SK-N-SH treated with all-trans-retinoic acid at 6 μM for 48 hours (cell line): Measurements from ENCODE around the gene ITGB3BP.

Source experiments
- ATAC-seq: fragments of 200-7000 bp; cut with Tn5 transposase; 3 replicates; pipeline ENCODE4 v1.9.1; 2020; ENCODE audit warnings: mild to moderate bottlenecking, moderate library complexity
- ARNTL ChIP-seq: fragments of 450-650 bp; formaldehyde crosslinking; IDR thresholded peaks from 2 replicates; pipeline ENCODE4 v1.5.0; 2020; ENCODE audit warnings: low read depth, mild to moderate bottlenecking, moderate library complexity, borderline replicate concordance
- BACH2 ChIP-seq: fragments of 250-450 bp; sonication (Bioruptor Pico); IDR thresholded peaks from 2 replicates; pipeline ENCODE4 v1.9.0; 2021; ENCODE audit warnings: mild to moderate bottlenecking, borderline replicate concordance
- ESRRG ChIP-seq: fragments of 250-450 bp; sonication (Bioruptor Pico); IDR thresholded peaks from 2 replicates; pipeline ENCODE4 v1.6.1; 2021; ENCODE audit warnings: mild to moderate bottlenecking
- ISL1 ChIP-seq: fragments of 250-450 bp; sonication (Bioruptor Pico); IDR thresholded peaks from 2 replicates; pipeline ENCODE4 v2.1.2; 2022; ENCODE audit warnings: mild to moderate bottlenecking, moderate library complexity
- OSR1 ChIP-seq: fragments of 250-450 bp; sonication (Bioruptor Pico); IDR thresholded peaks from 2 replicates; pipeline ENCODE4 v1.8.0; 2022; ENCODE audit warnings: moderate library complexity, mild to moderate bottlenecking, inconsistent platforms
- PPARA ChIP-seq: fragments of 250-450 bp; sonication (Bioruptor Pico); IDR thresholded peaks from 2 replicates; pipeline ENCODE4 v1.5.0; 2020; ENCODE audit warnings: mild to moderate bottlenecking, borderline replicate concordance
- SNAI2 ChIP-seq: fragments of 250-450 bp; sonication (Bioruptor Pico); IDR thresholded peaks from 2 replicates; pipeline ENCODE4 v1.5.0; 2020; ENCODE audit warnings: mild to moderate bottlenecking, moderate library complexity
- TCF4 ChIP-seq: fragments of 250-450 bp; sonication (Bioruptor Pico); IDR thresholded peaks from 2 replicates; pipeline ENCODE4 v1.8.0; 2021; ENCODE audit warnings: mild to moderate bottlenecking, moderate library complexity, borderline replicate concordance
- TOX ChIP-seq: fragments of 250-450 bp; sonication (Bioruptor Pico); IDR thresholded peaks from 2 replicates; pipeline ENCODE4 v1.8.0; 2021; ENCODE audit warnings: mild to moderate bottlenecking, moderate library complexity, borderline replicate concordance
- ZFP3 ChIP-seq: fragments of 250-450 bp; sonication (Bioruptor Pico); IDR thresholded peaks from 2 replicates; pipeline ENCODE4 v1.5.0; 2020; ENCODE audit warnings: mild to moderate bottlenecking, moderate library complexity
- ZFP30 ChIP-seq: fragments of 450-650 bp; formaldehyde crosslinking; IDR thresholded peaks from 2 replicates; pipeline ENCODE4 v1.5.0; 2022; ENCODE audit warnings: mild to moderate bottlenecking, moderate library complexity
- ZNF565 ChIP-seq: fragments of 450-650 bp; formaldehyde crosslinking; conservative IDR thresholded peaks from 2 replicates; pipeline ENCODE4 v1.5.0; 2020; ENCODE audit warnings: low read depth, mild to moderate bottlenecking, moderate library complexity
- ZNF70 ChIP-seq: fragments of 450-650 bp; formaldehyde crosslinking; IDR thresholded peaks from 2 replicates; pipeline ENCODE4 v1.5.0; 2020; ENCODE audit warnings: mild to moderate bottlenecking, moderate library complexity
- ZNF8 ChIP-seq: fragments of 450-650 bp; formaldehyde crosslinking; IDR thresholded peaks from 2 replicates; pipeline ENCODE4 v1.5.0; 2020; ENCODE audit warnings: mild to moderate bottlenecking, moderate library complexity
- TF ChIP-seq, protein P1 (sequence below): fragments of 250-450 bp; sonication (Bioruptor Pico); IDR thresholded peaks from 2 replicates; pipeline ENCODE4 v1.5.1; 2021; ENCODE audit warnings: mild to moderate bottlenecking, moderate library complexity
- TF ChIP-seq, protein P2 (sequence below): fragments of 250-450 bp; sonication (Bioruptor Pico); IDR thresholded peaks from 2 replicates; pipeline ENCODE4 v1.5.0; 2020; ENCODE audit warnings: mild to moderate bottlenecking, moderate library complexity
- TF ChIP-seq, protein P3 (sequence below): fragments of 250-450 bp; sonication (Bioruptor Pico); IDR thresholded peaks from 2 replicates; pipeline ENCODE4 v1.5.1; 2020; ENCODE audit warnings: low read depth, mild to moderate bottlenecking, moderate library complexity
- TF ChIP-seq, protein P4 (sequence below): fragments of 250-450 bp; sonication (Bioruptor Pico); IDR thresholded peaks from 2 replicates; pipeline ENCODE4 v1.8.0; 2021; ENCODE audit warnings: low read depth, mild to moderate bottlenecking, moderate library complexity, borderline replicate concordance

The ITGB3BP gene

DNA sequence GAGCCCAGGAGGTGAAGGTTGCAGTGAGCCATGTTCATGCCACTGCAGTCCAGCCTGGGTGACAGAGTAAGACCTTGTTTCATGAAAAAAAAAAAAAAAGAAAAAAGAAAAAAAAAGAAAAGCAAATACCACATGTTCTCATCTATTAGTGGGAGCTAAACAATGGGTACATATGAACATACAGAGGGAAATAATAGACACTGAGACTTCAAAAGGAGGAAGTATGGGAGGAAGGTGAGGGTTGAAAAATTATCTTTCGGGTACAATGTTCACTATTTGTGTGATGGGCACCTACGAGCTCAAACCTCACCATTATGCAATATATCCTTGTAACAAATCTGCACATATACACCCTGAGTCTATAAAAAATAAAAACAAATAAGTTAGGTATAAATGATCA lies 6.4 kb downstream of the ITGB3BP start:
- TF ChIP-seq, protein P1, sequence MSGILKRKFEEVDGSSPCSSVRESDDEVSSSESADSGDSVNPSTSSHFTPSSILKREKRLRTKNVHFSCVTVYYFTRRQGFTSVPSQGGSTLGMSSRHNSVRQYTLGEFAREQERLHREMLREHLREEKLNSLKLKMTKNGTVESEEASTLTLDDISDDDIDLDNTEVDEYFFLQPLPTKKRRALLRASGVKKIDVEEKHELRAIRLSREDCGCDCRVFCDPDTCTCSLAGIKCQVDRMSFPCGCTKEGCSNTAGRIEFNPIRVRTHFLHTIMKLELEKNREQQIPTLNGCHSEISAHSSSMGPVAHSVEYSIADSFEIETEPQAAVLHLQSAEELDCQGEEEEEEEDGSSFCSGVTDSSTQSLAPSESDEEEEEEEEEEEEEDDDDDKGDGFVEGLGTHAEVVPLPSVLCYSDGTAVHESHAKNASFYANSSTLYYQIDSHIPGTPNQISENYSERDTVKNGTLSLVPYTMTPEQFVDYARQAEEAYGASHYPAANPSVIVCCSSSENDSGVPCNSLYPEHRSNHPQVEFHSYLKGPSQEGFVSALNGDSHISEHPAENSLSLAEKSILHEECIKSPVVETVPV: no peak
- no peak for TF ChIP-seq TOX (CRISPR knock-in tag)
- no peak for TF ChIP-seq SNAI2 (CRISPR knock-in tag)
- no peak for TF ChIP-seq OSR1 (CRISPR knock-in tag)
- no peak for TF ChIP-seq ZNF565 (CRISPR knock-in tag)
- no peak for TF ChIP-seq TCF4
- no peak for TF ChIP-seq ESRRG
- no peak for TF ChIP-seq ZNF70 (CRISPR knock-in tag)
- TF ChIP-seq ISL1 (CRISPR knock-in tag): no peak
- no peak for TF ChIP-seq PPARA (CRISPR knock-in tag)
- TF ChIP-seq ZNF8 (CRISPR knock-in tag): no peak
- no peak for TF ChIP-seq ARNTL (CRISPR knock-in tag)
- TF ChIP-seq, protein P2, sequence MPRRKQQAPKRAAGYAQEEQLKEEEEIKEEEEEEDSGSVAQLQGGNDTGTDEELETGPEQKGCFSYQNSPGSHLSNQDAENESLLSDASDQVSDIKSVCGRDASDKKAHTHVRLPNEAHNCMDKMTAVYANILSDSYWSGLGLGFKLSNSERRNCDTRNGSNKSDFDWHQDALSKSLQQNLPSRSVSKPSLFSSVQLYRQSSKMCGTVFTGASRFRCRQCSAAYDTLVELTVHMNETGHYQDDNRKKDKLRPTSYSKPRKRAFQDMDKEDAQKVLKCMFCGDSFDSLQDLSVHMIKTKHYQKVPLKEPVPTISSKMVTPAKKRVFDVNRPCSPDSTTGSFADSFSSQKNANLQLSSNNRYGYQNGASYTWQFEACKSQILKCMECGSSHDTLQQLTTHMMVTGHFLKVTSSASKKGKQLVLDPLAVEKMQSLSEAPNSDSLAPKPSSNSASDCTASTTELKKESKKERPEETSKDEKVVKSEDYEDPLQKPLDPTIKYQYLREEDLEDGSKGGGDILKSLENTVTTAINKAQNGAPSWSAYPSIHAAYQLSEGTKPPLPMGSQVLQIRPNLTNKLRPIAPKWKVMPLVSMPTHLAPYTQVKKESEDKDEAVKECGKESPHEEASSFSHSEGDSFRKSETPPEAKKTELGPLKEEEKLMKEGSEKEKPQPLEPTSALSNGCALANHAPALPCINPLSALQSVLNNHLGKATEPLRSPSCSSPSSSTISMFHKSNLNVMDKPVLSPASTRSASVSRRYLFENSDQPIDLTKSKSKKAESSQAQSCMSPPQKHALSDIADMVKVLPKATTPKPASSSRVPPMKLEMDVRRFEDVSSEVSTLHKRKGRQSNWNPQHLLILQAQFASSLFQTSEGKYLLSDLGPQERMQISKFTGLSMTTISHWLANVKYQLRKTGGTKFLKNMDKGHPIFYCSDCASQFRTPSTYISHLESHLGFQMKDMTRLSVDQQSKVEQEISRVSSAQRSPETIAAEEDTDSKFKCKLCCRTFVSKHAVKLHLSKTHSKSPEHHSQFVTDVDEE (CRISPR knock-in tag): no peak
- TF ChIP-seq, protein P3, sequence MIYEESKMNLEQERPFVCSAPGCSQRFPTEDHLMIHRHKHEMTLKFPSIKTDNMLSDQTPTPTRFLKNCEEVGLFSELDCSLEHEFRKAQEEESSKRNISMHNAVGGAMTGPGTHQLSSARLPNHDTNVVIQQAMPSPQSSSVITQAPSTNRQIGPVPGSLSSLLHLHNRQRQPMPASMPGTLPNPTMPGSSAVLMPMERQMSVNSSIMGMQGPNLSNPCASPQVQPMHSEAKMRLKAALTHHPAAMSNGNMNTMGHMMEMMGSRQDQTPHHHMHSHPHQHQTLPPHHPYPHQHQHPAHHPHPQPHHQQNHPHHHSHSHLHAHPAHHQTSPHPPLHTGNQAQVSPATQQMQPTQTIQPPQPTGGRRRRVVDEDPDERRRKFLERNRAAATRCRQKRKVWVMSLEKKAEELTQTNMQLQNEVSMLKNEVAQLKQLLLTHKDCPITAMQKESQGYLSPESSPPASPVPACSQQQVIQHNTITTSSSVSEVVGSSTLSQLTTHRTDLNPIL (CRISPR knock-in tag): no peak
- no peak for TF ChIP-seq ZFP3 (CRISPR knock-in tag)
- TF ChIP-seq ZFP30 (CRISPR knock-in tag): no peak
- TF ChIP-seq, all 23 proteins: peak for 0

DNA sequence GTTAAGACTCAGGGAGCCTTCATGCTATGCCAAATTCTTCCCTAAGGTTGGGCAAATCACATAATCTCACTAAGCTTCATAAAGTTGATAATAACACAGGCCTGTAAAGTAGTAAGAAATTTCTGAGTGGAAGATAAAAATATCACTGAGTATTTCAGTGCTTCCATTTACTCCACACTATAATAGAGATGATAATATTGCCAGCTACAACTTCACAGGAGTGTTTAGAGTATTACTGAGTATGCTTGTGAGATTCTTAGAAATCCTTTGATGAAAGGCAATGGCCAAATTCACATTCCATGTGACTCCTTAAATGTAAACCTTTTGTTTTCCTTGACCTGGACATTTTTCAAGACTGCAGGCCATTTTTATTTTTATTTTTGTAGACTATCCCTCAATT lies 10.4 kb downstream of the ITGB3BP start:
- ATAC-seq: no peak
- TF ChIP-seq TOX (CRISPR knock-in tag) (no peak), BACH2 (CRISPR knock-in tag) (no peak), ISL1 (CRISPR knock-in tag) (no peak), ARNTL (CRISPR knock-in tag) (no peak), ZFP3 (CRISPR knock-in tag) (no peak), OSR1 (CRISPR knock-in tag) (no peak), TCF4 (no peak), ZNF565 (CRISPR knock-in tag) (no peak), ZFP30 (CRISPR knock-in tag) (no peak), PPARA (CRISPR knock-in tag) (no peak), ZNF8 (CRISPR knock-in tag) (no peak)
- TF ChIP-seq, protein P3 (CRISPR knock-in tag): no peak
- TF ChIP-seq, protein P4, sequence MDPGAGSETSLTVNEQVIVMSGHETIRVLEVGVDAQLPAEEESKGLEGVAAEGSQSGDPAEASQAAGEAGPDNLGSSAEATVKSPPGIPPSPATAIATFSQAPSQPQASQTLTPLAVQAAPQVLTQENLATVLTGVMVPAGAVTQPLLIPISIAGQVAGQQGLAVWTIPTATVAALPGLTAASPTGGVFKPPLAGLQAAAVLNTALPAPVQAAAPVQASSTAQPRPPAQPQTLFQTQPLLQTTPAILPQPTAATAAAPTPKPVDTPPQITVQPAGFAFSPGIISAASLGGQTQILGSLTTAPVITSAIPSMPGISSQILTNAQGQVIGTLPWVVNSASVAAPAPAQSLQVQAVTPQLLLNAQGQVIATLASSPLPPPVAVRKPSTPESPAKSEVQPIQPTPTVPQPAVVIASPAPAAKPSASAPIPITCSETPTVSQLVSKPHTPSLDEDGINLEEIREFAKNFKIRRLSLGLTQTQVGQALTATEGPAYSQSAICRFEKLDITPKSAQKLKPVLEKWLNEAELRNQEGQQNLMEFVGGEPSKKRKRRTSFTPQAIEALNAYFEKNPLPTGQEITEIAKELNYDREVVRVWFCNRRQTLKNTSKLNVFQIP (CRISPR knock-in tag): no peak
- TF ChIP-seq, protein P2 (CRISPR knock-in tag): no peak
- TF ChIP-seq, all 23 proteins: peak for 0

More for the DNA sequence above, 6.4 kb downstream of the ITGB3BP start:
- ATAC-seq: no peak
